ENCODE results near the gene STAG2. TPM values are rescaled to one million over a fixed set of nuclear protein-coding genes. Genes with fewer than 3 reads are reported as not detected.
"Not testable (repeated sequence)": the region's sequence is repeated elsewhere in the genome, so short reads cannot be mapped to it uniquely, and the experiment has no call there.

The STAG2 gene
- total RNA-seq, result 10 to 100 TPM; 51.7 to 64.4 TPM
- long read RNA-seq, donor 1, full-length matches to known transcripts, result 1 of 11 reads
- long read RNA-seq, donor 1, partial matches to known transcripts, result 5 of 11 reads
- long read RNA-seq, donor 1, other reads (novel, unspliced or antisense), result 5 of 11 reads
- long read RNA-seq, donor 2, partial matches to known transcripts, result 4 of 9 reads
- long read RNA-seq, donor 2, other reads (novel, unspliced or antisense), result 5 of 9 reads

DNA sequence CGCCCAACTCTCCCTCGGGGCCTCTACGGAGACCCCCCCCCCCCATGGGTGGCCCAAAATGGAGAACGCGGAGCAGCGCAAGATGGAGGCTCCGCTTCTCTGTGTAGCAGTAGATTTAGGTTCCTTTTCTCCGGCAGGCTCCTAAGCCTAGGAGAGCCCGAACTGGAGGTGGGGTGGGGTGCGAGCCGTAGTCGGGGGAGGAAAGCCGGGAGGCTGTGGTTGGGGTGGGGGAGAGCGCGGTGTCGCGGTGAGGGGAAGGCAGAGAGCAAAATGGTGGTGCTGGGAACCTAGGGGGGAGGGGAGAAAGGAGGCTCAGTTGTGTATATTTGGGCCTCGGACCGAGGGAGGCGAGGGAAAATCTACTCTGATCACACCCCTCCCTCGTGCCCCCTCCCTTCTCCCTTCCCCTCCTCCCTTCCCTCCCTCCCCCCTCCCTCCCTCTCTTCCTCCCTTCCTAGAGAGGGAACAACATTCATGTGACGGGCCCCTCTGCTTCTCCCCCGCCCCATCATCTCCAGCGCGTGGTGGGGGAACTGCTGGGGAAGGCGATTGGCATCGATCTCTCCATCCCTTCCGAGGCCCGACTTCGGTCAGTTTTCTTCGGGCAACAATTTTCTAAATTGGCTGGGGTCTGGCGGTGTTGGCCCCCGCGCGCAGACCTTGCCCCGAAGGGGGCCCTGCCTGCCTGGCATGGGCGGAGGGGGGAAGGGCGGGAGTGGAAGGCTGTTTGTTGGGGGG is at the start of gene STAG2:
Gene STAG2 (plus strand): TSS at position 439 of the 738 bp plus-strand sequence. CDS start 60,922 bp downstream, outside the sequence.
- peak; percentile 87 for DNase-seq (ENCODE audit: low spot score)
- intact Hi-C loops (cut with DNase I), result loop anchor here (2.0 to 5.0 kb wide), 3 partner anchors 13 to 481 kb away; no protein-coding TSS in a partner anchor

DNA sequence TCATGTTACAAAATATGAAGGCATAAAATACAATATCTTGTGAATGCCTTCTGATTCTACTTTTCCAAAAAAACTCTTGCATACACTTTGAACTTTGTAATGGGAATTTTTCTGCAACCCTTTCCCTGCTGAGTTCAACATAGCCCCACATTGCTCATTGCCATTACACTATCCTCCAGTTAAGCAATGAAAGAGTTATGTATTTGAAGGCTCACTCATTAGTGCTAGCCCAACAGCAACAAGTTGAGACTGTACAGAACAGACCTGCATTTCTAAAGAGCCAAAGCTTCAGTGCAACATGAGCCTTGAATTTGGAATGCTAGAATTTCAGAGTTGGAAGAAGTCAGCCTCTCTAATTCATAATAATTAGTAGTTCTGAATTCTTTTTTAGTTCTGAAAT is 44.4 kb upstream of the STAG2 start:
- intact Hi-C loops (cut with DNase I), result no loop called here
- no peak for DNase-seq (ENCODE audit: low spot score)

DNA sequence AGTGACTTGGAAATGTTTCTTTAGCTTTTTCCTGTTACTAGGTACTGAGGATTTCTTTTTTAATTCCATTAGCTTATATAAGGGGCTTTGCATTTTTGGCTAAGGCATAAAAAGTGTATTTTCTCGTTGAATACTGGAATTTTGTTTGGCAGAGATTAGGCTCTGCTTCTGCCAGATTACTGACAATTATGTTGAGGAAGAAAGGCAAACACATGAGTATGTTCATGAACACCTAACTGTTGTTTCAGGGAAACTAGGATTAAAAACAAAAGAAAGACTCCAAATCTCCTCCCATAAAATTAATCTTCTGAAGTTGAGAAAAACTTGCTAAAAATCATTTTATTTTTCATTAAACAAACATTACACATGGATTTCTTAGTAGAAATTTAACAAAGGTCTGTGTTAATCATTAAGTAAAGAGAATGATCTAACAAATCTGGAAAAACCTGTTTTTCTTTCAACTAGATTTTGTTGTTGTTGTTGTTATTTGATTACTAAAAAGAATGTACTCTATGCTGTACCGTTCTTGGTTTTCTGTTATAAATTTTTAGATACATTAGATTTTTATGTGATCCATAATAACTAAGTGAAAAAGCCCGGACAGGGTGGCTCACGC is 43.3 kb upstream of the STAG2 start:
- intact Hi-C loops (cut with DNase I), result no loop called here
- no peak for DNase-seq (ENCODE audit: low spot score)

DNA sequence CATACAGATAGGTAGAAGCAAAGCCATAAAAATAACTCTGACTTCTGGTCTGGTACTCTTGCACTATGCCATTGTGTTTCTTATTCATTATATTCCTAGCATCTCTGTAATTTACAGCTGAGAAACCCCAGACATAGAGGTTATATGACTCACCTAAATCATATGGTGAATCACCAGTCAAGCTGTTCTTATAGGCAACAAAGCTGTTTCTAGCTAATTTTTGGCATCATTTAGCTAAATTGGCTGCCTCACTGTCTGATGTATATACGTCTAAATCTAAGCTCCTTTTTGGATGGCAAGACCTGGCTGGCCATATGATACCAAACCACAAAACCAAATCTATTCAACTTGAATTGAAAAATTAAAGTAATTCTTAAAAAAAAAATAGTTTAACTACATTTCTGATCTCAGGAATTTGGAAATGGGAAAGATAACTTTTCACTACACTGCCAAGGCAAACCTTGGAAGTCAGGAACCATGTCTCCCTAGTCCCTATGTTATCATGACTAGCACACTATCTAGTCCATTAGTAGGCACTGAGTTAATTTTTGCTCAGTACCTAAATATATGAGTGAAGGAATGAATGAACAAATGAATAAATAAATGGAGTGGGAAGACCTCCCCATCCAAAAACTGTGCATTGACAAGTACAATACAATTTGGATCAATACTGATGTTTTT is 41.3 kb upstream of the STAG2 start:
- DNase-seq (ENCODE audit: low spot score), result no peak

GRCh38 chrX:123923211-123923610 is 38.3 kb upstream of the STAG2 start:
- no peak for DNase-seq (ENCODE audit: low spot score)
- intact Hi-C loops (cut with DNase I), result no loop called here

More for the DNA sequence above, 41.3 kb upstream of the STAG2 start:
- intact Hi-C loops (cut with DNase I), result no loop called here

DNA sequence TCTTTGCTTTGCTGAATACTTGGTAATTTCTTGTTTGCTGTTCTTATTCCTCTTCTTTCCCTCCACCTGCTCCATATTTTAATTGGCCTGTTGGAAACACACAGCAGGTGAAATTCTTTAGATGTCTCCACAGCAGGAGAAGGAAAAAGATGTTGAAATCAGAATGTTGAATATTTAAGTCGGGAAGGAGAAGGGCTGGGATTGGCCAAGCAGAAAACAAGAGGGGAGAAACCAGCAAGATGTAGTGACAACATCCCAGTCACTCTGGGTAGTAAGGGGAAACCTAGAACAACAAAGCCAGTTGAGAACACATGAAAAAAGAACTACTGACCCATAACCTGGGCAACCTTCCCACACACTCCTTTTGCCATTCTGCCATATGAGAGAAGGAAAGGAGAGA is 37.3 kb upstream of the STAG2 start:
- DNase-seq (ENCODE audit: low spot score), result no peak
- intact Hi-C loops (cut with DNase I), result no loop called here

GRCh38 chrX:123927845-123928244 is 33.7 kb upstream of the STAG2 start:
- intact Hi-C loops (cut with DNase I), result no loop called here
- DNase-seq (ENCODE audit: low spot score), result no peak

GRCh38 chrX:123932055-123932454 is 29.5 kb upstream of the STAG2 start:
- not testable (repeated sequence) for DNase-seq (ENCODE audit: low spot score)

DNA sequence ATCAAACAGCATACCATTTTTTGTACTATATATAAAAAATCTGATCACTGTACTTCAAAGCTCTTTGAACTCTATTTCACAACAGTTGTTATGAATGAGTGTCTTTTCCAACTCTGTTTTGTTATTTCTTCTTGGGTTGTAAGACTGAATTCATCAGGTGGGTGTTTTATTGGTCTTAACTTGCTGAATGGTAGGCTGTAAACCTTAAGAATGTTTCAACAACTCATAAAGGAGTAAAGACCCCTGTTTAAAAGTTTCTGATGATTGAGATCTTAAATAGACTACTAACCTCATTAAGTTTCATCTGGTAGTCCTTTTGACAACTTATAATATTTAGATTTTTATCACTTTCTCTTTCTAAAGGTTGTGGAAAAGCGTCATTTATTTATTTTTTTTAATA is 18.4 kb upstream of the STAG2 start:
- intact Hi-C loops (cut with DNase I), result no loop called here

More at GRCh38 chrX:123932055-123932454, 29.5 kb upstream of the STAG2 start:
- intact Hi-C loops (cut with DNase I), result loop anchor here in 1 of 2 donors (10.0 kb wide), 1 partner anchor 97 kb away; no protein-coding TSS in a partner anchor

DNA sequence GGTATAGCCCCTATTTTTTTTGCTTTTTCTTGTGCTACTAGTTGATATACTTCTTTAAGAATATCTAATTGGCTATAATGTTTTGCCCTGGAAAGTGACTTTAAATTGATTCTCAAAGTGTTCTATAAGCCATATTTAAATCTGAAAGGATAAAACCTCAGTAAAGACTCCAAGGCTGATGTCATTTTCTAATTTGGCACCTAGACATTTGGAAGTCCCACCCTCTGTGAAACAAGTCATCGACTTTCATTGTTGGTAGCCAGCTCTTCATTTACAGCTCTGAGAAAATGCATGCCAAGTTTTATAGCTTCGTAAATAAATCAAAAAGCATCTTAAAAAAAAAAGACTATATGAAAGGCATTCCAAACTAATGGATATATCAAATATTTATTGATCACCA is 18.0 kb upstream of the STAG2 start:
- intact Hi-C loops (cut with DNase I), result no loop called here
- DNase-seq (ENCODE audit: low spot score), result no peak

More for the DNA sequence above, 18.4 kb upstream of the STAG2 start:
- DNase-seq (ENCODE audit: low spot score), result no peak

DNA sequence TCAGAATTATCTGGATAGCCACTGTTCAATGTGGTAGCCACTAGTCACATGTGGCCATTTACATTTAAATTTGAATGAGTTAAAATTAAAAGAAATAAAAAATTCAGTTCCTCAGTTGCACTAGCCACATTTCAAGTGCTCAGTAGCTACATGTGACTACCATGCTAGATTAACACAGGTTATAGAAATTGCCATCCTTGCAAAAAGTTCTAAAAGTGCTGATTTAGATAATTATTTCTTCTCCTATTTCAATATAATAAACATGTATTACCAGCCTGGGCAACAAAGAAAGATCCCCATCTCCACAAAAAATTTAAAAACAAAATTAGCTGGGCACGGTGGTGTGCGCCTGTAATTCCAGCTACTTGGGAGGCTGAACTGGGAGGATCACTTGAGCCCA is 11.7 kb upstream of the STAG2 start:
- DNase-seq (ENCODE audit: low spot score), result no peak
- intact Hi-C loops (cut with DNase I), result no loop called here

DNA sequence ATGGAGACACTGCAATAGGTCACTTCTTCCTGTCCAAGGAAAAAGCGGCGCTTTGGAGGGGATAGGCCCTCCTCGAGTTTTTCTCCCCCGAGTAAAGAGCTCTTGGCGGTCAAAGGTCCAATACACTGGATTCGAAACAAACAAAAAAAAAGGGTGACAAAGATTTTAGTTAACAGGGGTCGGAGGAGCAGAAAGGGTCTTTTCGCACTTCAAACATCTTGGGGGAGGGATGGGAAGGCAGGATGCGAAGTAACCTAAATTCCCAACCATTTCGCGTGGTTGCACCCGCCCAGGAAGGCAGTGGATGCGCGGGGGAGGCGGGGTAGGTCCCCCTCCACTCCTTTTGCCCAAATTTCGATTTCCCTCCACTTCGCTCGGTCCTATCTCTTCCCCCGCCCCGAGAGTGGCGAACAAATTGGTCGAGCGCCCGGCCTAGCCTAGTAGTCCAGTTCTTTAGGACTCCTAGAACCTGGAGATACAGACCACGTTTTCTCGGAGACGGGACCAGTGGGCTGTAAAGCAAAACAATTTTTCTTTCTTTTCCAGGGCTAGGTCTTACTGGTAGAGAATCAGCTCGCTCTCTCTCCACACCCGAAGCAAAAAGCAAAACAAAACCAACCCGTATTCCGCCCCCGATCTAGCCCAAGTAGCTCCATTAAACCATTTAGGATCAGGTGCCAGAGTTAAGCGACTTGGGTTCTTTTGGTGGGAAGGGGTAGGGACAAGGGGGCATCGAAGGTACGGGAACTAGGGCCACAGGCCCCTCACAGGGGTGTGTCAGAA is 2.0 kb upstream of the STAG2 start:
- intact Hi-C loops (cut with DNase I), result loop anchor here (2.0 to 5.0 kb wide), 3 partner anchors 15 to 483 kb away; no protein-coding TSS in a partner anchor
- peak; percentile 85 for DNase-seq (ENCODE audit: low spot score)

DNA sequence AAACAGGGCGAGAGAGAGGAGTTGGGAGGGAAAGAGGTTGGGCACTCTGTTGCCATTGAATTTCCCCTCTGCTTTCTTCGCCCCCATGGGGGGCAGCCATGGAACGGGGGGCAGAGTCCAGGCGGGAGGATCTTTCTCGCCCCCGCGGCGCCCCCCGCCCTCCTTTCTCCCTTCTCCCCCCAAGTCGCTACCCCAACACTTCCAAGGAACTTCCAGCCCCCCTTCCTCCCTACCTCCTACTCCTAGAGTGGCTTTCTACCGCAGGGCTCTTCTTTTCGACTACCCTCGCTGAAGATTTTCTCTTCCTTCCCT is 594 bp upstream of the STAG2 start:
- DNase-seq (ENCODE audit: low spot score), result no peak
- intact Hi-C loops (cut with DNase I), result loop anchor here (2.0 to 5.0 kb wide), 3 partner anchors 14 to 481 kb away; no protein-coding TSS in a partner anchor

DNA sequence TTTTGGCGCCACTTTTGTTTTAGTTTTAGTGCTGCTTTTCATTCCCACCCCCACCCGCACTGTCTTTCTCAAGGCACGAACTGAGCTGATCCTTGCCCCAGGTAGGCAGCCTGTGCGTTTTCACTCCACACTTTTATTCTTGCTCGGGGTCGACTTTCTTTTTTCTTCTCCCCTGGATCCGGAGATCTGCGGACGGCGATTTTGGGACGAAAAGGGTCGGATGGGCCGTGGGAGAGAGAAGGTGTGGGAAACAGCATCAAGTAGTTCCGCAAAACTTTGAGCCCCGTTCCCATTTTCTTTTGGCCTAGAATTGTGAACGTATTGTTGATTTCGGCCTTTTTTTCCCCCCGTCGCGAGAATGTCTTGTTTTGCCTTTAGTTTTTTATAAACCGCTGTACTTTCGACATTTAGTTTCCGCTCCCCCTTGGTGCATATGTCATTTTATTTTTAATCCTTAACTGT is 531 bp downstream of the STAG2 start:
- intact Hi-C loops (cut with DNase I), result loop anchor here in 1 of 2 donors (5.0 kb wide), 1 partner anchor 480 kb away; no protein-coding TSS in a partner anchor

DNA sequence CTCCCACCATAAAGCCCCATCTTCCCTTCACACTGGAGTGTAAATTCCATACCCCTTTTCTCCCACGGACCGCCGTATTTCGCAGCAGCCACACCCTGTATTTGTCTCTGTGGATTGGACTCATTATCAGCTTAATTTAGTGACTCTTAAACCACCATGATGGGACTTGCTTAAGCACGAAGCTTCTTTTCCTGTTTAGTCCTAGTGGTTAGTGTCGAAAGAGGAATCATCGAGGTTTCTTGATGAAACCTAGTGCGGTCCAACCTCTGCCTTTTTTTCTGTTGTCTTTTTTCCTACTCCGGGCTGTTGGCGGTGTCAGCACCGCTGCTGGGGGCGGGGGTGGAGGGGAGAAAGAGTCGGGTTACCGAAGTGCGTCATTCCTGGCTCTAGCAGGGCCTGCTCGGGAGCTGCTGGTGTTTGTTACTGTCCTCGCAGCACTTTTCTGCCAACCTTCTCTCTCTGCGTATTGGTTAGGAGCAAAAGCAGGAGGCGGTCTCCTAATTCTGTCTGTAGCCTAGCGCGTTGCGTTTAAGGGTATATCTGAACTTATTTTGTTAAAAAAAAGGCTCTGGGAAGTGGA is 1.4 kb downstream of the STAG2 start:
- intact Hi-C loops (cut with DNase I), result loop anchor here in 1 of 2 donors (5.0 kb wide), 1 partner anchor 479 kb away; no protein-coding TSS in a partner anchor
- peak; percentile 95 for DNase-seq (ENCODE audit: low spot score)

More for the DNA sequence above, 531 bp downstream of the STAG2 start:
- DNase-seq (ENCODE audit: low spot score), result no peak

DNA sequence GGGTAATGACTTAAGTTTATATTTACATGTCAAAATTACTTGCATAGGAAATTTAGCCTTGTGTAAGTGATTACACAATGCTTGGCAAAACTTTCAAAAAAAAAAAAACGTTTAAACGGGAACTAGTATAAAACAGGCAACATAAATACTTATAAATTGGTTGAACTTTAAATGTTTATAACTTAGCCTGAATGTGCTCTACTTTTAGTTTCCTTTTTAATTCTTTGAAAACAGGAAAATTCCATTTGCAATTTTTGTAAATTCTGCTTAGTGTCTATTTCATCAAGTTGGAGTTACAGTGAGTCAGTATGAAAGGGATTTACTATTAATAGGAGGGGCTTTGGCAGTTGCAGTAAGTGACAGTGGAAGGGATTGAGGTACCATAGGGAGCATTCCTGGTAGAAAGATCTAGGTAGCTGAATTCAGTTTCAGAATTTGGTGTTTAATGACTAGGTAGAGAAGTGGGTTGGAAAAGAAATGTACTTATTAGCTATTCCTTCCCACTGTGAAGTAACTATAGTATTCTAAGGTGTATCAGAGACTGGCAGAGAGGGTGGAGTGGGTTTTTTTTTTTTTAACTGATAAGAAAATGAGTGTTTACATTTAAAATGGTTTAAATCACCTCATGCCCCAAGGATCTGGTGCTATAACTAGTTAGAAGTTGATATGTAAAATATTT is 2.8 kb downstream of the STAG2 start:
- intact Hi-C loops (cut with DNase I), result loop anchor here in 1 of 2 donors (5.0 kb wide), 1 partner anchor 478 kb away; no protein-coding TSS in a partner anchor
- no peak for DNase-seq (ENCODE audit: low spot score)

DNA sequence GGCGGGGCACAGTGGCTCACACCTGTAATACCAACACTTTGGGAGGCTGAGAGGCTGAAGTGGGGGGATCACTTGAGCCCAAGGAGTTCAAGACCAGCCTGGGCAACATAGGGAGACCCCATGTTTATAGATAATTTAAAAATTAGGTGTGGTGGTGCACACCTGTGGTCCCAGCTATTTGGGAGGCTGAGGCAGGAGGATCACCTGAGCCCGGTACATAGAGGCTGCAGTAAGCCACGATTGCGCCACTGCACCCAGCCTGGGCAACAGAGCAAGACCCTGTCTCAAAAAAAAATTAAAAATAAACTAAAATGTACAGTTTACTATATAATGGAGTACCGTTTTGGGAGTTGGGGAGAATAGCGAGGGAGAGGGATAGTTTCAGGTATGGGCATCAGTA is 4.2 kb downstream of the STAG2 start:
- intact Hi-C loops (cut with DNase I), result no loop called here
- DNase-seq (ENCODE audit: low spot score), result no peak

- intact Hi-C loops (cut with DNase I), result no loop called here
These were observed 6.0 kb downstream of the STAG2 start for GRCh38 chrX:123967497-123967896.

More at GRCh38 chrX:123967497-123967896, 6.0 kb downstream of the STAG2 start:
- DNase-seq (ENCODE audit: low spot score), result no peak
